Measurements from ENCODE around the gene JUND.

The JUND gene

DNA sequence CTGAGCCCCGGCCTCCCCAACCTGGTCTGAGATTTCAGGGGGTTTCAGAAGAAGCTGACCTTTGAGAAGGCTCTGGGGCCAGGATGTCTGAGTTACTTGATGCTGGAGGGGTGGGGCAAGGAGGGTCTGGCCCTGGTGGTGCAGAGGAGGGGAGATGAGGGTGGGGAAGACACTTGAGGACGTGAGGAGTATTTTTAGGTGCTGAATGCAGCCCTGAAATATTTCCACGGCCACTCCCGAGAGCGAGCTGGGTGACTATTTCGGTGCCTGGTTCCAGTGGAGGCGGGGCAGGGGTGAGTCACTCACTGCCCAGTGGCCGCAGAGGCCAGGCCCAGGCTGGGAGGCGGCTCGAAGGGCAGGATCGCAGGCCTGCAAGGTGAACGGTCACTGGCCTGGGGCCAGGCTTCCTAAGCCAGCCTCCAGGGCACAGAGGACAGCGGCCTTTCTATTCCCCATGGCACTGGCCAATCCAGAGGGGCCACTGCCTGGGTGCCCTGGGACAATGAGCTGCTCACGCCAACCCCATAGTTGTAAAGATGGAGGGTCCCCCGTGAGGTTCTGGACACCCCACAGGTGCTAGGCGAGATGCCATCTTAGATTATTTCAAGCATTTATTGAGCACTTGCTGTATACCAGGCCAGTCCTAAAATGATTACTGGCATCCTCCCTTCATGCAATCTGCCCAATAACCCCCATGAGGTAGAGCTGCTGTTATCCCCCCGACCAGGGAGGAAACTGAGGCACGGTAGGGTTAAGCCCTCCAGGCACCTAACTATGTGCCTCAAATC, 19.7 kb upstream of the JUND start:
- Histone ChIP-seq H3K27ac (peak overlapping the region; percentile 97 to 100), H3K4me3 (no peak overlapping the region), H3K36me3 (no peaks in the 10 kb centered on the region), H3K4me1 (peaks cover 0 to 56% (median 54%) of the 10 kb centered on the region in 4 donors), H3K27me3 (no peaks in the 10 kb centered on the region), H3K9me3 (no peaks in the 10 kb centered on the region)
- peak; percentile 86 to 96 for DNase-seq
- TF ChIP-seq, protein P1, sequence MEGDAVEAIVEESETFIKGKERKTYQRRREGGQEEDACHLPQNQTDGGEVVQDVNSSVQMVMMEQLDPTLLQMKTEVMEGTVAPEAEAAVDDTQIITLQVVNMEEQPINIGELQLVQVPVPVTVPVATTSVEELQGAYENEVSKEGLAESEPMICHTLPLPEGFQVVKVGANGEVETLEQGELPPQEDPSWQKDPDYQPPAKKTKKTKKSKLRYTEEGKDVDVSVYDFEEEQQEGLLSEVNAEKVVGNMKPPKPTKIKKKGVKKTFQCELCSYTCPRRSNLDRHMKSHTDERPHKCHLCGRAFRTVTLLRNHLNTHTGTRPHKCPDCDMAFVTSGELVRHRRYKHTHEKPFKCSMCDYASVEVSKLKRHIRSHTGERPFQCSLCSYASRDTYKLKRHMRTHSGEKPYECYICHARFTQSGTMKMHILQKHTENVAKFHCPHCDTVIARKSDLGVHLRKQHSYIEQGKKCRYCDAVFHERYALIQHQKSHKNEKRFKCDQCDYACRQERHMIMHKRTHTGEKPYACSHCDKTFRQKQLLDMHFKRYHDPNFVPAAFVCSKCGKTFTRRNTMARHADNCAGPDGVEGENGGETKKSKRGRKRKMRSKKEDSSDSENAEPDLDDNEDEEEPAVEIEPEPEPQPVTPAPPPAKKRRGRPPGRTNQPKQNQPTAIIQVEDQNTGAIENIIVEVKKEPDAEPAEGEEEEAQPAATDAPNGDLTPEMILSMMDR (IDR thresholded peaks at IDR 0.05) = no peak
- intact Hi-C loops (cut with DNase I; ENCODE audit: low total_unique reads) = no loop called here

DNA sequence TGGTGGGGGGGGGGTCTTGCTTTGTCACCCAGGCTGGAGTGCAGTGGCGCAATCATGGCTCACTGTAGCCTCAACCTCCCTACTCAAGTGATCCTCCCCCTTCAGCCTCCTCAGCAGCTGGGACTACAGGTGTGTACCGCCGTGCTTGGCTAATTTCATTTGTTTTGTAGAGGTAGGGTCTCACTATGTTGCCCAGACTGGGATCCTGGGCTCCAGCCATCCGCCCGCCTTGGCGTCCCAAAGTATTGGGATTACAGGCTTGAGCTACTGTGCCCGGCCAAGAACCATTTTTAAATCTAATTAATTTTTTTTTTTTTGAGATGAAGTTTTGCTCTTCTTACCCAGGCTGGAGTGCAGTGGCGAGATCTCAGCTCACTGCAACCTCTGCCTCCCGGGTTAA, 18.2 kb upstream of the JUND start:
- Histone ChIP-seq H3K4me1 (peaks cover 0 to 41% (median 40%) of the 10 kb centered on the region in 4 donors), H3K4me3 (no peak overlapping the region), H3K36me3 (no peaks in the 10 kb centered on the region), H3K9me3 (no peaks in the 10 kb centered on the region), H3K27me3 (no peaks in the 10 kb centered on the region), H3K27ac (peak overlapping the region in 1 of 2 donors; percentile 97)
- TF ChIP-seq, protein P1 (IDR thresholded peaks at IDR 0.05) = no peak
- no peak for DNase-seq
- intact Hi-C loops (cut with DNase I; ENCODE audit: low total_unique reads) = no loop called here

DNA sequence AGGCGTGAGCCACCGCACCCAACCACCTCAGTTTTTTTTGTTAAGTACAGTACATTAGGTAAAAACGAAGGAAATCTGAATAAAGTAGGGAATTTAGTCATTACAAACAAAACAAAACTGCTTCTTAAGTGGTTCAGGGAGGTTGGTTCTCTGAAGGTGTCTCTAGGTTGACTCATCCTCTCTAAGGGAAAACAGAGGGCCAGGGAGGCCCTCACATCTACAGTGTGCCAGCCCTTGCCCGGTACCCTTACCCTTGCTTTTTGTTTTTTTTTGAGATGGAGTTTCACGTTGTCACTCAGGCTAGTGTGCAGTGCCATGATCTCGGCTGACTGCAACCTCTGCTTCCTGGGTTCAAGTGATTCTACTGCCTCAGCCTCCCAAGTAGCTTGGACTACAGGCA, 17.2 kb upstream of the JUND start:
- no peaks in the 10 kb centered on the region for H3K27me3 ChIP-seq
- intact Hi-C loops (cut with DNase I; ENCODE audit: low total_unique reads) = no loop called here
- H3K27ac ChIP-seq = peak overlapping the region; percentile 34 to 97

DNA sequence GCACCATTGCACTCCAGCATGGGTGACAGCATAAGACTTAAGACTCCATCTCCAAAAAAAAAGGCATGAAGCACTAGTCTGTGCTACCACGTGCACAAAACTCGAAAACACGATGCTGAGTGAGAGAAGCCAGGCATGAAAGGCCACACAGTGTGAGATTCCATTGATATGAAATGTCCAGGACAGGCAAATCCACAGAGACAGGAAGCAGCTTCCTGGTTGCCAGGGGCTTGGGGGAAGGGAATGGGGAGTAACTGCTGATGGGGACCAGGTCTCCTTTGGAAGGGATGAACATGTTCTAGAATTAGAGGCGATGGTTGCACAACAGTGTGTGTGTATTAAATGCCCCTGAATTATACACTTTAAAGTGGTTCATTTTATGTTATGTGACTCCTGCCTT, 15.9 kb upstream of the JUND start:
- Histone ChIP-seq H3K27me3 (no peaks in the 10 kb centered on the region), H3K4me3 (no peak overlapping the region), H3K4me1 (peaks cover 8 to 38% (median 37%) of the 10 kb centered on the region in 4 donors), H3K27ac (peak overlapping the region; percentile 19 to 44), H3K9me3 (no peaks in the 10 kb centered on the region), H3K36me3 (no peaks in the 10 kb centered on the region)
- DNase-seq = no peak
- TF ChIP-seq, protein P1 (IDR thresholded peaks at IDR 0.05) = no peak
- intact Hi-C loops (cut with DNase I; ENCODE audit: low total_unique reads) = no loop called here

More for the DNA sequence above, 17.2 kb upstream of the JUND start:
- DNase-seq = no peak
- TF ChIP-seq, protein P1 (IDR thresholded peaks at IDR 0.05) = no peak
- peaks cover 2 to 41% (median 39%) of the 10 kb centered on the region in 4 donors for H3K4me1 ChIP-seq
- no peaks in the 10 kb centered on the region for H3K9me3 ChIP-seq
- H3K36me3 ChIP-seq = no peaks in the 10 kb centered on the region
- no peak overlapping the region for H3K4me3 ChIP-seq

DNA sequence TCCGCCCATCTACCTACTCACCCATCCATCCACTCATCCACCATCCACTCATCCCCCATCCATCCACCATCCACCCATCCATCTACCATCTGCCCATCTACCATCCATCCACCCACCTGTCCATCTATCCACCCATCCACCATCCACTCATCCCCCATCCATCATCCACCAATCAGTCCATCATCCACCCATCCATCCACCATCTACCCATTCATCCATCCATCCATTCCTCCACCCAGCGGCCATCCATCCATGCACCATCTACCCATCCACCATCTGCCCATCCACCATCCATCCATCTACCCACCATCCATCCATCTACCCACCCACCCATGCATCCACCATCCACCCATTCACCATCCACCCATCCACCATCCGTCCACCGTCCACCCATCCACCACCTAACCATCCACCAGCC, 13.6 kb upstream of the JUND start:
- TF ChIP-seq, protein P1 (IDR thresholded peaks at IDR 0.05) = no peak
- Histone ChIP-seq H3K4me1 (peaks cover 8 to 34% (median 30%) of the 10 kb centered on the region in 4 donors), H3K27me3 (no peaks in the 10 kb centered on the region), H3K4me3 (no peak overlapping the region), H3K36me3 (no peaks in the 10 kb centered on the region), H3K9me3 (no peaks in the 10 kb centered on the region), H3K27ac (no peak overlapping the region)
- intact Hi-C loops (cut with DNase I; ENCODE audit: low total_unique reads) = no loop called here
- DNase-seq = no peak

Data from tibial artery (tissue), 4 donors.